Epithelial cell of proximal tubule (primary cell): ENCODE measurements around the gene IL19. TPM values are rescaled to one million over a fixed set of nuclear protein-coding genes. Genes with fewer than 3 reads are reported as not detected.

Source experiments
- DNase-seq: peaks from one replicate; pipeline ENCODE4 v3.0.0-alpha.2; 2011; ENCODE audit warnings: low read depth
- H3K4me3 ChIP-seq: 2 replicates; pipeline ENCODE4 v1.5.1; 2011; ENCODE audit warnings: low read depth, mild to moderate bottlenecking, low read length
- total RNA-seq: library from RNA; depleted of rRNA; stranded (reverse); fragments of >200 nt; gene quantifications from 2 replicates; pipeline ENCODE4 v1.2.3, GENCODE V29; 2015
- TF ChIP-seq, protein P1 (sequence below): conservative IDR thresholded peaks from 2 replicates; pipeline ENCODE4 v1.5.1; 2012; ENCODE audit warnings: low read depth, mild to moderate bottlenecking, low read length

Gene IL19
- total RNA-seq, 1 donor from 2014 or later: not detected

DNA sequence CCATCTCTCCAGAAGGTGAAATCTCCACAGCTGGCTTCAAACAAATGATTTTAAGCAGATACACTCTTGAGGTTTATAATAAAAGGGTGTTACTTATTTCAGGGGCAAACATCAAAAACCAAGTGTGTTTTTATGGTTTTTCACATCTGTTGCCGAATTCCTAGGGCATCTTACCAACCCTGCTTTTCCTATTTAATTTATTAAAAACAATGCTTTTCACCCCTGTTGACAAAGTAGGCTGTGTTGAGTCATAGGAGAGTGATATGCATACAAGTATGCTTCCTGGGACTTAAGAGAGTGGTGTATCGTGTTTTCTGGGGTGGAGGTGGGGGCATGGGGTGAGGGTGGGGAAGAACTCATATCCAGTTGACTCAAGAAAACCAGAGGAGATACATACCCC lies 65.5 kb downstream of the IL19 start:
- no peak for DNase-seq
- TF ChIP-seq, protein P1, sequence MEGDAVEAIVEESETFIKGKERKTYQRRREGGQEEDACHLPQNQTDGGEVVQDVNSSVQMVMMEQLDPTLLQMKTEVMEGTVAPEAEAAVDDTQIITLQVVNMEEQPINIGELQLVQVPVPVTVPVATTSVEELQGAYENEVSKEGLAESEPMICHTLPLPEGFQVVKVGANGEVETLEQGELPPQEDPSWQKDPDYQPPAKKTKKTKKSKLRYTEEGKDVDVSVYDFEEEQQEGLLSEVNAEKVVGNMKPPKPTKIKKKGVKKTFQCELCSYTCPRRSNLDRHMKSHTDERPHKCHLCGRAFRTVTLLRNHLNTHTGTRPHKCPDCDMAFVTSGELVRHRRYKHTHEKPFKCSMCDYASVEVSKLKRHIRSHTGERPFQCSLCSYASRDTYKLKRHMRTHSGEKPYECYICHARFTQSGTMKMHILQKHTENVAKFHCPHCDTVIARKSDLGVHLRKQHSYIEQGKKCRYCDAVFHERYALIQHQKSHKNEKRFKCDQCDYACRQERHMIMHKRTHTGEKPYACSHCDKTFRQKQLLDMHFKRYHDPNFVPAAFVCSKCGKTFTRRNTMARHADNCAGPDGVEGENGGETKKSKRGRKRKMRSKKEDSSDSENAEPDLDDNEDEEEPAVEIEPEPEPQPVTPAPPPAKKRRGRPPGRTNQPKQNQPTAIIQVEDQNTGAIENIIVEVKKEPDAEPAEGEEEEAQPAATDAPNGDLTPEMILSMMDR: no peak
- no peak overlapping the region for H3K4me3 ChIP-seq

DNA sequence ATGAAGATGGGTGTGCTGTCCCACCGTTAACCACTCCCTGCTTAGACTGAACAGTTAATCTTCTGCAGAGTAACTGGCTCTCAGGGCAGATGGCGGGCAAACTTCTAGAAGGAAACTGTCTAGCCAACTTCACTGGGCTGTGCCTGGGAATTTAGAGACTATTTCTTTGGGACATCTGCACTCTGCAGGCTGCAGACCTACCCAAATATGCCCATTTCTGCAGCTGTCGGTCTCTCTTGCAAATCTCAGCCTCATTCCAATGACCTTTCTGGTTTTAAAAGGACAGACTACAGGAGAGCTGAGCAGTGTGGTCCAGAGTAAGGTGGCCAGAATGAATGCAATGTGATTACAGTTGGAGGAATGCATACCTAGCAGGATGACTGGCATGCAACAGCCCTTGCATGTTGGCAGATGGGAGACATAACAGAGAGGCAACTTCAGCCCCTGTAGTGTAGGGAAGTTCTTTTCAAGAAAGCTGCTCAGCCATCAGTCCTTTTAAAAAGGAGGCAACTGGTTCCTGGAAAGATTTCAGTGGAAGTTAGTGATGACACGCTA lies 68.5 kb downstream of the IL19 start:
- TF ChIP-seq, protein P1: no peak
- DNase-seq: no peak
- H3K4me3 ChIP-seq: no peak overlapping the region

DNA sequence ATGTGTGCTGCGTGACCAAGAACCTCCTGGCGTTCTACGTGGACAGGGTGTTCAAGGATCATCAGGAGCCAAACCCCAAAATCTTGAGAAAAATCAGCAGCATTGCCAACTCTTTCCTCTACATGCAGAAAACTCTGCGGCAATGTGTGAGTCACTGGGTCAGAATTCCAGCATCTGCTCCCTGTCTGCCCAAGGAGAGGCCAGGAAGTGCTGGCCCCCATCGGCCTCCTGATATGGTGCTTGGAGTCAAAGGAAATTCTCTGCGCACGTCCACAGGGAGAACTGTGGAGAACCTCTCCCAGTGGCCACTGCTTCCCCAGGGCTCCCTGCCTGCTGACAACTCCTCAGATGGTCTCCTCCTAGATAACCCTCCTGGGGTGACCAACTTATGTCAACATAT lies 69.3 kb downstream of the IL19 start:
- DNase-seq: no peak
- no peak overlapping the region for H3K4me3 ChIP-seq

DNA sequence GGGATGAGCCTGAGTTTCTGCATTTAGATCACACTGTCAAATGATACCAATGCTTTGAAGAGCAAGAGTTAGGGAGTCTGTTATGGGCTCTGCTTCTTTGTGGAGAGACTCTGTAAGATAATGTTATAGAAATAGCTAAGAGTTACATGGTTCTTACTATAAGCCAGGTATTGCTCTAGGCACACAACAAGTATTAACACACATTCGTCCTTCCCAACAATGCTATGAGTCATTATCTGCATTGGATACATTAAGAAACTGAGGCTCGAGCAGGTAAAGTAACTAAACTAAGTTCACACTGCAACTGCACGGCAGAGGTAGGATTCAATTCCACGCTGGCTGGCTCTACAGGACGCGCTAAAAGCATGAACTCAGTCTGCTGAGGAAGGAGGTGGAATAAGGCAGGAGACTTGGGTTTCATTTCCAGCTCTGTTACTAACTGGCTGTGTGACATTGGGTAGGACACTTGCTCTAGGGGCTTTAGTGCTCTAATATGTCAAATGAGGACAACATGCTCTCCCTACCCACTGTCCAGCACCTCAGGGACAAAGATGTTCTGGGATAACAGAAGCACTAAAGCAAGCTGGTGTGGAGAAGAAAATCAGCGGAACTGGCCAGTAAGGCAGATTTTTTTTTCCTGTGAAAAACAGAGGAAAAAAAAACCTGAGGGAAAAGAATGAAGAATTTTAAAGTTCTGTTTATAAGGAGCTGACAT lies 71.2 kb downstream of the IL19 start:
- no peak for DNase-seq
- TF ChIP-seq, protein P1: no peak

More for the DNA sequence above, 69.3 kb downstream of the IL19 start:
- TF ChIP-seq, protein P1: no peak

DNA sequence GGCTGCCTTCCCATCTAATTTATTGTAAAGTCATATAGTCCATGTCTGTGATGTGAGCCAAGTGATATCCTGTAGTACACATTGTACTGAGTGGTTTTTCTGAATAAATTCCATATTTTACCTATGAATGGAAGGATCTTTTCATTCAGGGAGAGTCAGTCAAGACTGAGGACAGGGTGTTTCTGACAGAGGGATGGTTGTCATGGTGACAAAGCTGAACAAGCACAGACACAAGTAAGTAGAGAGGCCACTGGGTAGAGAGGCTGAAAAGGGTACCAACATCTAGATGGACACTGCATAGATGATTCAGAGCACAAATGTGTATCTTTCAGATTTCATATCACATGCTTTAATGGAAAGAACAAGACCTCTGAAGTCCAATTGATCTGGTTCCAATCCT lies 72.3 kb downstream of the IL19 start:
- no peak overlapping the region for H3K4me3 ChIP-seq
- no peak for DNase-seq
- TF ChIP-seq, protein P1: no peak

More for the DNA sequence above, 71.2 kb downstream of the IL19 start:
- H3K4me3 ChIP-seq: no peak overlapping the region

DNA sequence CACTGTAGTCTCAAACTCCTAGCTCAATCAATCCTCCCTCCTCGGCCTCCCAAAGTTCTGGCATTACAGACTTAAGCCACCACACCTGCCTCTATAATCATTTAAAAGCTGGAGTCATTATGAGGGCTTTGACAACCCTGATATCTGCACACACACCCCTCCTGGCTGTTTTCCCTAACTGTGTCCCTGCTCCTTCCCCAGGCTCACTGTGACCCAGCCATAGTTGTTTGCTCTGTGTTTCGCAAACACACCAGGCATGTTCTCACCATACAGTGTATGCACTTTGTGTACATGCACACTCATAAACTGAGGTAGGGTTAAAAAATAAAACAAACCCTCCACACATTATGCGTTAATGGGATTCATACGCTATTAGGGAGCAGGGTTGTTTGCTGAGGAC lies 73.1 kb downstream of the IL19 start:
- TF ChIP-seq, protein P1: no peak
- H3K4me3 ChIP-seq: no peak overlapping the region
- DNase-seq: no peak

DNA sequence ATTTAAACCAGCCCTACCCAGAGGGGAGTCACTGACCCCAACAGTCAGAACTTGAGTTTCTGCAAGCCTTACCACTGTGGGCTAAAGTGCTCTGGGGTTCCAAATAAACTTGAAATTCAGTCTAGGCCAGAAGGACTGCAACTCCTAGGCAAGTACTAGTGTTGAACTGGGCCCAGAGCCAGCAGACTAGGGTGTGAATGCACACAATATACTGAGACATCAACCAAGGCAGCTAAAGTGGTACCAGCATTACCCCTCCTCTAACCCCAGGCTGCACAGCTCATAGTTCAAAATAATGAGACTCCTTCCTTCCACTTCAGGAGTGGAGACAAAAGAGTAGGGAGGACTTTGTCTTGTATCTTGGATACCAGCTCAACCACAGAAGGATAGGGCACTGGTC lies 75.9 kb downstream of the IL19 start:
- H3K4me3 ChIP-seq: no peak overlapping the region
- no peak for DNase-seq
- TF ChIP-seq, protein P1: no peak
